PC-3 (cell line): ENCODE measurements around the gene WSCD2.

ENCODE experiments used
- EZH2 ChIP-seq: fragments of 300-600 bp; sonication (generic); IDR thresholded peaks from one replicate; pipeline ENCODE4 v1.6.1; 2017; ENCODE audit warnings: antibody characterized with exemption, mild to moderate bottlenecking, low read length; ENCODE audit not compliant: unreplicated experiment
- TF ChIP-seq, protein P1 (sequence below): fragments of 300-600 bp; sonication (generic); conservative IDR thresholded peaks from 2 replicates; pipeline ENCODE4 v1.5.1; 2017; ENCODE audit warnings: antibody characterized with exemption, low read depth, mild to moderate bottlenecking, low read length

DNA sequence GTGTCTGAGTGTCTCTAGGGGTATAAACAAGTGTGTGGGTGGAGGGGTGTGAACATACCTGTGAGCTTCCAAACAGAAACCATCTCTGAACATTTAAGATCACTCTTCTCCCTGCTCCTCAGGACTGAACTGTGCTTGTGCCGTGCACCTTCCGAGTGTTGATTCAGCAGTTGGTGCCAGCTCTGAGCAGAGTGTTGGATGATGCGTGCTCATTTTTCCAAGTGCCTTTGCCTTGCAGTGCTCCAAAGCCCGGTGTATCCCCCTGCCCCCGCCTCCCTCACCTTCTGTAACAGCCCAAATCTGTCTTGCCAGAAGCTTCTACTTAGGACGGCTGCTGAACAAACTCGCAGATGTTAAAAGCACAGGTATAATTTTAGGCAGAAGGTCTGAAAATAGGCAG, 4.4 kb downstream of the WSCD2 start:
- TF ChIP-seq, protein P1, sequence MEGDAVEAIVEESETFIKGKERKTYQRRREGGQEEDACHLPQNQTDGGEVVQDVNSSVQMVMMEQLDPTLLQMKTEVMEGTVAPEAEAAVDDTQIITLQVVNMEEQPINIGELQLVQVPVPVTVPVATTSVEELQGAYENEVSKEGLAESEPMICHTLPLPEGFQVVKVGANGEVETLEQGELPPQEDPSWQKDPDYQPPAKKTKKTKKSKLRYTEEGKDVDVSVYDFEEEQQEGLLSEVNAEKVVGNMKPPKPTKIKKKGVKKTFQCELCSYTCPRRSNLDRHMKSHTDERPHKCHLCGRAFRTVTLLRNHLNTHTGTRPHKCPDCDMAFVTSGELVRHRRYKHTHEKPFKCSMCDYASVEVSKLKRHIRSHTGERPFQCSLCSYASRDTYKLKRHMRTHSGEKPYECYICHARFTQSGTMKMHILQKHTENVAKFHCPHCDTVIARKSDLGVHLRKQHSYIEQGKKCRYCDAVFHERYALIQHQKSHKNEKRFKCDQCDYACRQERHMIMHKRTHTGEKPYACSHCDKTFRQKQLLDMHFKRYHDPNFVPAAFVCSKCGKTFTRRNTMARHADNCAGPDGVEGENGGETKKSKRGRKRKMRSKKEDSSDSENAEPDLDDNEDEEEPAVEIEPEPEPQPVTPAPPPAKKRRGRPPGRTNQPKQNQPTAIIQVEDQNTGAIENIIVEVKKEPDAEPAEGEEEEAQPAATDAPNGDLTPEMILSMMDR, result no peak
- no peak for TF ChIP-seq EZH2
